Glomerular visceral epithelial cell (primary cell): ENCODE results near the gene SPPL2B.
"Not testable (repeated sequence)": the region's sequence is repeated elsewhere in the genome, so short reads cannot be mapped to it uniquely, and the experiment has no call there.

Experiments used
- DNase-seq: peaks from one replicate; pipeline ENCODE4 v3.0.0-alpha.2; 2016; ENCODE audit errors: extremely low spot score

The SPPL2B gene

DNA sequence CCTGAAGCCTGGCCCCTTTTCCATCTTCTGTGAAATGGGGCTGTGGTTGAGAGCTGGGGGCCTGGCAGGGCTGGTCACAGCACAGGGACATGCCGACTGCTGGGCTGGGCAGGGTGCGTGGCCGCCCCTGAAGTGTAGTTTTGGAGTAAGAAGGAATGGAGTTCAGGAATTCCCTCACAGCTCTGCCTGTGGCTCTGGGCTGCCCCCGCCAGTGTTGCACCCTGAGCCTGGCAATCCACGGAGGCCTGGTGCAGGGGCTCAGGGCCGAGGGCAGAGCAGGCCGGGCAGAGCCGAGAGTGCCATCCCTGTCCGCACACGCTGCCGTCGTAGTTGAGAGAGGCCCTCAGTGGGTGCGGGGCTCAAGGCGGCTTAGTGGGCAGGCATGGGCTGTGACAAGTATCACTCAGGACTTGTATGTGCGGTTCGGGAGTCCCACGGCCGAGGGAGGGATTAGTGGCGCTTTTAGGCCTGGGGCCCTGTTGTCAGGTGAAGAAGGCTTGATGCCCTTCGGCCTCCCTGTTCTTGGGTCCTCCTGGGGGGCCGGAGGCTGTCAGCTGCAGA, 9.7 kb downstream of the SPPL2B start:
- no peak for DNase-seq

DNA sequence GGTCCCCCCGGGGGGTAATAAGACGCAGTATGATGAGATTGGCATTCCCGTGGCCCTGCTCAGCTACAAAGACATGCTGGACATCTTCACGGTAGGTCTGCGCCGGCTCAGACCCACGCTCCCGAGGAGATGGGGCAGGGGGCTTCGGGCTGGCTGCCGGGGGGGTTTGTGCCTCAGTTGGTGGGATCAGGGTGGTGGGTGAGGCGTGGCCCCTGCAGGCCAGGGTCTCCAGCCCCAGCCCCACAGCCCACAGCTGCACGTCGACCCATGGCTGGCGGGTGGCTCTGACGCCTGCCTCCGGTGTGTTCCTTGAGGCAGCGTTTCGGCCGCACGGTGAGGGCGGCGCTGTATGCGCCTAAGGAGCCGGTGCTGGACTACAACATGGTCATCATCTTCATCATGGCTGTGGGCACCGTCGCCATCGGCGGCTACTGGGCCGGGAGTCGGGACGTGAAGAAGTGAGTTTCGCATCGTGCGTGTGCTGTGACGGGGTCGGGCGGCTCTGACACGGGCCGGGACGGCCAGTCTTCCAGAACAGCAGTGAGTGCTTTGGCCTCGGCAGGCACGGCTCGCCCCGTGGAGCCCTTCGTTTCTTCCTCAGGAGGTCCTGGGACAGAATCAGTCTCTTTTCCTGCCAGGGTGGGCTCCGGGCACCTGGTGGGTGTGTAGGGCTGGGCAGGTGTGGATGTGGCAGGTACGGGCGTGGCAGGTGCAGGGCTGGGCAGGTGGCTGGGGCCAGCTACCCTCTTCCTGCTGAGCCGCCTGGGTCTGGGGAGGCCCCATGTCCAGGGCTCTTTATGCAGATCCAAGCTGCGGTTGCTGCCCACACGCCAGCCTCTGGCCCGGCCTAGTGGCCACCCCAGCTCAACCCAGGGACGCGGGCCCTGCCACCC, 10.5 kb downstream of the SPPL2B start:
- DNase-seq, result no peak

DNA sequence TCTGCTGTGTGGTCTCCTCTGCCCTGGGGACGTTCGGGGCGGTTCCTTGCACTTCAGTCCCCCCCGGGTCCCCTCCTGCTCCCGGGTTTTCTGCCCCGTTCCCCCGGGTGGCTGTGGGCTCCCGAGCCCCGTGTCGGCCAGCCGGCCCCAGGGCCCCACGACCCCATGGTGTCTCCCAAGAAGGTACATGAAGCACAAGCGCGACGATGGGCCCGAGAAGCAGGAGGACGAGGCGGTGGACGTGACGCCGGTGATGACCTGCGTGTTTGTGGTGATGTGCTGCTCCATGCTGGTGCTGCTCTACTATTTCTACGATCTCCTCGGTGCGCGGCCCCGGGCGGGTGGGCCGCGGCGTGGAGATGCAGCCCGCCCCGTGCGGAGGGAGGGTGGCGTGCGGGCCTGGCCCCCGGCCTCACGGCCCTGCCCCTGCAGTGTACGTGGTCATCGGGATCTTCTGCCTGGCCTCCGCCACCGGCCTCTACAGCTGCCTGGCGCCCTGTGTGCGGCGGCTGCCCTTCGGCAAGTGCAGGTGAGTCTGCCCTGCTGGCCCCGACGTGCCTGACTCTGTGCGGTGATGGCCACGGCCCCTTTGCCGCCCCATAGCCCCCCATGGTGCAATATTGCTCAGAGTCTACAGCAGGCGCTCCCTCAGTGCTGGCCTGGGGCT, 11.3 kb downstream of the SPPL2B start:
- DNase-seq, result no peak

DNA sequence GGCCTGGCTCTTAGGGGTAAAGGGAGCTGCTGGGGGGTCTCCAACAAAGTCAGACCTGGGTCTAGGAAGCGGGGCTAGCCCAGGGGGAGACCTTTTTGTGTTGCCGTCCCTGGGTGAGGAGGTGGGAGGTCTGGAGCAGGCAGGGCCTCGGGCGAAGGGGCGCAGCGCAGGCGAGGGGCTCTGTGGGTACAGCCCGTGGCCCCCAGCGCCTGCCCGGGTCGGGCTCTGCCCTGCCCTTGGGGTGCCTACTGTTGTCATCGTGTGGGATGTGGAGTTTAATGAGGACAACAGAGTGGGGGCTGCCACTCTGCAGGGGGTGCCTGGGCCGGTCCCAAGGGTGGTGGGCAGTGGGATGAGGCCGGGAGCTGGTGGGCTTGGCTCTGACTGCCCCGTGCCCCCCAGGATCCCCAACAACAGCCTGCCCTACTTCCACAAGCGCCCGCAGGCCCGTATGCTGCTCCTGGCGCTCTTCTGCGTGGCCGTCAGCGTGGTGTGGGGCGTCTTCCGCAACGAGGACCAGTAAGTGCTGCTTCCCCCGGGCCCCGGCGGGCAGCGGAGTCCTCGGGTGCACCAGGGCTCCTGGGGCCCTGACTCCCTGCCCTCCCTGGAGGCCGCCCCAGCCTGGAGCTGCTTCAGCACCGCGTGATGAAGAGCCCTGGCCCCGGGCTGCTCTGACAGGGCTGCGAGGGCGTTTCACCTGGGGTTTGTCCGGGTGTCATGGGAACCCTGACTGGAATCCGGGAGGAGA, 12.2 kb downstream of the SPPL2B start:
- DNase-seq, result no peak

DNA sequence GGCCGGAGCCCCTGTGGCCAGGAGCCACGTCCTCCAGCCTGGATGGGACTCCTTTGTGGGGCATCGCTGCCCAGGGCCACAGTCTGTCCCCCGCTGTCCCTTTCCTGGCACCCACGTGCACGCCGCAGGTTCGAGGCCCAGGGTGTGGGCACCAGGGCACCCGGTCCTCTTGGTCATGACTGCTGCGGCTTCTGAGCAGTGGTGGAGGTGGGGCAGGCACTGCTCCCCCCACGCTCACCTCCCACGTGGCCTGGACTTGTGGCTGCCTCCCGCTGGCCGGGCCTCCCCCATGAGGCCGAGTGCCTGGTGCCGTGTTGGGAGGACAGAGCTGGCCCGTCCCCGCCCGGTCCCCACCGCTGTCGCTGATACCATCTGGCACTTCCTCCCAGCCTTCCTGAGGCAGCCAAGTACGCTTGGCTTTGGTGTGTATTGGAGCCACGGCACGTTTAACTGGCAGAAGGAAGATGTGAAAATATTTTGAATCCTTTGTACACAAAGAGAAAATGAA, 12.8 kb downstream of the SPPL2B start:
- no peak for DNase-seq

DNA sequence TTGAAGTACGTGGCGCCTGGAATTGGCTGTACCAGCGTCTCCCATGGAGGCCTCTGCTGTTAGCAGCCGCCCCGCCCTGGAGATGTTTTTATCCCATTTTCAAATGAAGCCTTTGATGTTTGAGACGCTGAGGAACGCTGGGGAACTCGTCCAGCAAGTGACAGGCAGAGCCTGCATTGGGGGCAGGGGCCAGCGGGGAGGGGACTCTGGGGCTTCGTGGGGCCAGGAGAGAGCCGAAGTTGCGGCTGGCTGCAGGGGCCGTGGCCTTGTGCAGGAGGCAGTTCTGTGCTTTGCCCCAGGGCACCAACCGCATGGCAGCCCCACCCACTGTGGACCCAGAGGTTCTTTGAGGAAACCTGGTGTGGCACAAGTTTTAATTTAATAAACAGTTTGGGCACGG, 13.5 kb downstream of the SPPL2B start:
- DNase-seq, result no peak

DNA sequence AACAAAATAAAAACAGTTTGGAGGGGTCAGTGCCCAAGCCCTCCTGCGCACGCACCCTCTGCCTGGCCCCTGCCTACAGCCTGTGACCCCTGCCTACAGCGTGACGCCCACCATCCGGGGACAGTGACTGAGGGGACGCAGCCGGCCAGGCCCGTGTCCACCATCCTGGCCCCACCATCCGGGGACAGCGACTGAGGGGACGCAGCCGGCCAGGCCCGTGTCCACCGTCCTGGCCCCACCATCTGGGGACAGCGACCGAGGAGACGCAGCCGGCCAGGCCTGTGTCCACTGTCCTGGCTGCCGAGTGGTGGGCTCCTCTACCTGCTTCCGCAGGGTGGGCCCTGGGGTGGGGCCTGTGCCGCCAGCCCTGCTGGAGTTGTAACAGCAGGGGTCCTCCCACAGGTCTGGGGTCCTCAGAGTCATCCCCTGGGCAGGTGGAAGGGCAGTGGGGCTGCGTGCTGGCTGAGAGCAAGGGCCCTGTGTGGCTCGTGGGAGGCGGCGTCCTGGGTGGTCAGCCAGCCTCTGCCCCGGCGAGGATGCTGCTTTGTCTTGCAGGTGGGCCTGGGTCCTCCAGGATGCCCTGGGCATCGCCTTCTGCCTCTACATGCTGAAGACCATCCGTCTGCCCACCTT, 14.3 kb downstream of the SPPL2B start:
- DNase-seq, result no peak

DNA sequence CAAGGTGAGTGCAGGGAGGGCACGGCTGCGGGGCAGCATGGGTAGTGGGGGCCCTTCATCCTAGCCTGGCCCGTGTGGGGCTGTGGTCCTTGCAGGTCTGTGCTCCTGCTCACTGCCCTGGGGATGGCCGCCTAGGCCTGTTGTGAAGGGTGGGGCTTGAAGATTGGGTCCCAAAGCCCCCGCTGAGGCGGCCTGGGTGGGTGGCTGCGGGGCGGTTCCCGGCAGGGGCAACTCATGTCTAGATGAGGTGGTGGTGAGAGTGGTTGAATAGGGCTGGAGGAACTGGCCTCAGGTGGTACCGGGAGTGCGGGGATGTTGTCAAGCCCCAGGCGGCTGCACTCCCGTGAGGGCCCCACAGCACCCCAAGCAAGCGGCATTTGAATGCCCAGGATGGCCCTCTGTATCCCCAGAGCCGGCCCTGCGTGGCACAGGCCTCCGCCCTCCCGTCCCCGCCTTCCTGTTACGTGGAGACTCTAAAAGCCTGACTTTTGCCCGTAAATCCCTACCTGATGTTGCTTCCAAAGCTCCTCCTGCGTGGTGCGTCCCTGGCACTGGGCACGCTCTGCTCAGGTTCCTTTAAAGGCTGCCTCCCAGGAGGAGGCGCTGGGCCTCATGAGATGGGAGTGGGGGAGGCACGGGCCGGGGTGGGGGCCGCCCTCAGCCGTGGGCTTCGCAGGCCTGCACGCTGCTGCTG, 15.0 kb downstream of the SPPL2B start:
- DNase-seq, result no peak

DNA sequence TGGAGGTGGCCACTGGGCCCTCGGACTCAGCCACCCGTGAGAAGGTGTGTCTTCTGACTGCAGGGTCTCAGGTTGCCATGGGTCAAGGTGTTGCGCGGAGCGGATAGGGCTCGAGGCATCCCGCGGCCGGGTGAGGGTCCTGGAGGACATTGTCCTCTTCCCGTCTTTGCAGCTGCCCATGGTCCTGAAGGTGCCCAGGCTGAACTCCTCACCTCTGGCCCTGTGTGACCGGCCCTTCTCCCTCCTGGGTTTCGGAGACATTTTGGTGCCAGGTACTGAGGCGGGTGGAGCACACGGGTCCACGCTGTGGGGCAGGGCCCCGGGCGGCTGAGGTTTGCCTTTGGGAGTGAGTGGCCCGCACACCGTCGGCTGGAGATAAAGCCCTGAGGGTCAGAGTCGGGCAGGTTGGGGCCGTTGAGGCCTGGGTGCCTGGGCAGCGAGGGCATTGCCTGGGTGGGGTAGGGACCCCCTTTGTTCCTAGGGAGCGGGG, 15.9 kb downstream of the SPPL2B start:
- DNase-seq, result no peak

DNA sequence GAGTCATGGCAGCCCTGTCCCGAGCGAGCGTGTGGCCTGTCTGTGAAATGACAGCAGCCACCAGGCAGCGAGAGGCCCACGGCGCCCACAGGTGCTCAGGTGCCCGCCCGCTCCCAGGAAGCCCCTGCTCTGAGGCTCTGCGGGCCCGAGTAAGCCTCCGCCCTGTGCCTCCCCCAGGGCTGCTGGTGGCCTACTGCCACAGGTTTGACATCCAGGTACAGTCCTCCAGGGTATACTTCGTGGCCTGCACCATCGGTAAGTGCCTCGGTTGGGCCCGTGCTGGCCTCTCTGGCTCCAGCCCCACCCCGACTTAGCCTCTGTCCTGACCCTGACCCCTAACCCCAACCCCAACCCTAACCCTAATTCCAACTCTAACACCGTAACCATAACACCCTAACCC, 16.6 kb downstream of the SPPL2B start:
- DNase-seq, result no peak

DNA sequence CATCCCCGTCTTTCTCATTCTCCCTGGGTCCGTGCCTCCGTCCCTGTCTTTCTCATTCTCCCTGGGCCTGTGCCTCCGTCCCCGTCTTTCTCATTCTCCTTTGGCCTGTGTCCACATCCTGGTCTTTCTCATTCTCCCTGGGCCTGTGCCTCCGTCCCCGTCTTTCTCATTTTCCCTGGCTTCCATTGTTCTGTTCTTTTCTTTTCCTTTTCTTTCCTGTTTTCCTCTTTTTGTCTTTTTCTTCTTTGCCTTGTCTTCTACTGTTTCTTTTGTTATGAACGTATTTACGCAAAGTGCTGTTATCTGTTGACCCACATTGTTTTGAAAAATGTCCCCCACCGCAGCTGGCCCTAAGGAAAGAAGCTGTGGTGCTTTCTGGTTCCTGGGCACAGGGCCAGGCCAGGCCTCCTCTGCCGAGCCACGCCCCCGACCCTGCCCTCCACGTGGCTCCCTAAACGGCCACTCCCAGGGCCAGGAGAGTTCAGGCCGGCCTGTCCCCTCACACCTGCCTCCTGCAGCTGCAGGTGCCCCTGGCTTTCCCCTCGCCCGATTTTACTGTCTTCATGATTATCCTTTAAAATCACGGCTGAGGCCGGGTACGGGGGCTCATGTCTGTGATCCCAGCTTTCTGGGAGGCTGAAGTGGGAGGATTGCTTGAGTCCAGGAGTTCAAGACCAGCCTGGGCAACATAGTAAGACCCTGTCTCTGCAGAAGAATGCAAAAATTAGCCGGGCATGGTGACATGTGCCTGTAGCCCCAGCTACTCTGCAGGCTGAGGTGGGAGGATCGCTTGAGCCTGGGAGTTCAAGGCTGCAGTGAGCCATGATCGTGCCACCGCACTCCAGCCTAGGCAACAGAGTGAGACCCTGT, 17.5 kb downstream of the SPPL2B start:
- DNase-seq, result no peak

DNA sequence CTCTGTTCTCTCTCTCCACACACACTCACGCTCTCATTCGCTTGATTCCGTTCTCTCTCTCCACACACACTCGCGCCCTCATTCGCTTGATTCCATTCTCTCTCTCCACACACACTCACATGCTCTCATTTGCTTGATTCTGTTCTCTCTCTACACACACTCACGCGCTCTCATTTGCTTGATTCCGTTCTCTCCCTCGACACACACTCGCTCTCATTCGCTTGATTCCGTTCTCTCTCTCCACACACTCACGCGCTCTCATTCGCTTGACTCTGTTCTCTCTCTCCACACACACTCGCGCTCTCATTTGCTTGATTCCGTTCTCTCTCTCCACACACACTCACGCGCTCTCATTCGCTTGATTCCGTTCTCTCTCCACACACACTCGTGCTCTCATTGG, 21.3 kb downstream of the SPPL2B start:
- not testable (repeated sequence) for DNase-seq

DNA sequence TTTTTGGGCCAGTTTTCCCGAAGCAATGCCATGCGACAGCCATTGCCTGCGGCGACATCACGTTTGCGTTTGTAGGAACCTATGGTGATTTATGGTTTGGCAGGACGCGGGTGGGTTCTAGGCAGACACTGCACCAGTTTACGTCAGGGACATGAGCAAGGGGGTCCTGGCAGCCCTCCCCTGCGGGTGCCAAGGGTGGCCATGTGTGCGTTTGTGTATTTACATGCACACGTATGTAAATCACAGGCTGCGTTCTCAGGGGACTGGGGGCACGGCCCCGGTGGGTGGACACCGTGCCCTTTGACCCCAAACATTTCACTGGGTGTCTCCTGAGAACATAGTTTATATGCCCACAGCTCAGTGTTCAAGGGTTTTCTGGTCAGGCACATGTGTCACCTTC, 22.2 kb downstream of the SPPL2B start:
- DNase-seq, result no peak

DNA sequence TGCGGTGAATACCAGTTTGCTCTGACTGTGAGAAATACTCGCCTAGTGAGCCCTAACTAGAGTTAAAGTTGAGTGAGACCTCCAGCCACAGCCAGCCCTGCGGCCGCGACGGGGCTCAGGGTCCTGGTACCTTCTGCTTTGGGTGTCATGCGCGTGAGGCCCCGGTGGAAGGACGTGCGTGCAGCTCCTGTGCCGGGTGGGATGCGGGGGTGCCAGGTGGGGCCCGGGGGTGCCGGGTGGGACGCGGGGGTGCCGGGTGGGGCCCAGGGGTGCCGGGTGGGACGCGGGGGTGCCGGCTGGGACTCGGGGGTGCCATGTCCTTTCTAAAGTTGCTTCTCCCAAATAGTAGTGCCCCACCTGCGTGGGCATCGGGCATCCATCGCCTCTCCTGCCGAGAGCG, 23.1 kb downstream of the SPPL2B start:
- DNase-seq, result no peak

DNA sequence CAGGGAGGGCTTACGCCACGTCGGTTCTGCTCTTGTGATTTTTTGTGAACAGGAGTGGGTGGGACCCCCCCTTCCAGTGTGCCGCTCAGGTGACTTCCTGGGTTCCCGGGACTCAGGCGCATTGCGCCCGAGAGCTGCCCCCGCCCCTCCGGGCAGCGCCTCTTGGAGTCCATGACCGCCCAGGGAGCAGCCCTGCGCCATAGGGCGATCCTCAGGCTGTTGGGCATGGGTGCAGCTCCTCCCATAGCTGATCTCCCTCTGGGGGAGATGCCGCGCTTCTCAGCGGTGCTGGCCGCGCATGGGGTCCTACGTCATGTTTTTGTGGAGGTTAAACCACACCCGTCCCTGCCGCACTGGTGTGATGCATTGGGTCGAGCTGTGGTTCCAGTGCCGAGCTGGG, 23.6 kb downstream of the SPPL2B start:
- DNase-seq, result no peak

DNA sequence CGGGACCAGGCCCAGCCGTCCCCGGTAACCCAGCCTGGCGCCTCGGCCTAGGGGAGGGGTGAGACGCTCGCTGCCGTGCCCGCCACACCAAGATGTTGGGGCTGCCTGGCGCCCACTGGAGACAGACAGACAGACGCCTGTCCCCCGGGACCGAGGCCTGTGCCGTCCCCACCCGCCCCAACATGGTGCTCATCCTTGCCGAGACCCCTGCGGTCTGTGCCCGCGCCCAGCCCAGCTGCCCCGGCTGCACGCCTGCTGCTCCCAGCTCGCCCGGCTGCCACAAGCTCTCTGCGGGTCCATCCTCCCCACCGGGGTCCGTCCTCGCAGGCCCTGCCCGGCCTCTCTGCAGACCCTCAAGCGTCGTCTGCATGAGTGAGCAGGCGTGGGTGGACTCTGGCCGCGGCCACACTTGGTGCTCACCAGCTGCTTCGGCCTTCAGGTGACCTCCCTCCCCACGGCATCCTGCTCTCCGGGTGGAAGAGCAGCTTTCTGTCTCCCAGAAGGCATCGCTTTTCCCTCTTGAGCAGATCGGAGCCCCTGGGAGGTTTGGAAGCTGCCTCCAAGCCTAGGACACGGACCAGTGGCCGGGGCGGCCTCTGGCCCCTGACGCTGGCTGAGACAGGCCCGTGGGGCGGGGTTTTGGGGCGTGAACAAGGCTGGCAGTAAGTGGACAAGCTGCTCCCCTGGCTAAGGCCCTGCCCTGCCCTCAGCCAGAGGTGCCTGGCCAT, 24.8 kb downstream of the SPPL2B start:
- DNase-seq, result no peak

DNA sequence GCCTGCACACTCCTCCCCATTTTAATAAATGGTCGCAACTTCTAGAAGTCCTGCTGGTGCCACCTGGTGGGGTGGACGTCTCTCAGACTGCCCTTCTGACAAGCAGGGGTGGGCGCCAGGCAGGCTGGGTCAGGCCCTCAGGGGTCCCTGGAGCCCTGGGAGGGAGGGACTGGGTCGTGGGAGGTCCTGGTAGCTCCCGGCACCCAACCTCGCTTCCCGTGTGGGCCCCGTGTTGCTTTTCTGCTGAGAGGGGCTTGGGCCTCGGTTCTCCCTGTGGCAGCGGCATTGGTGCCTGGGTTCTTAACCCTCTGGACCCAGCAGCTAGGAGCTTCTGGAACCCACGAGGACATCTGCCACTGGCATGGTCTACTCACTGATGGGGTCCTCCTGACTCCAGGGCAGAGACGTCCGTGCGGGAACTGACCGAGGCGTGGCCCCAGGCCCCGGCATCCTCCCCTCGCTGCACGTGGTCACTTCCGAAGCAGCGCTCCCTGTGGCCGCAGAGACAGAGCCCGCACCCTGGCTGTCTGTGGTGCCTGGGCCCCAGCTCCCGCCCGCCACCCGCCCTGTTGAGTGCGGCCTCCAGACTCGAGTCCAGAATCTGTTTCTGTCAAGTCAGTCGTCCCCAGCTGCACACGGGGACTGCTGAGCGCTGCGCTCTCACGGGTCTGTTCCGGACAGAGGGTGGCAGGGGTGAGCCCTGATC, 25.6 kb downstream of the SPPL2B start:
- no peak for DNase-seq

DNA sequence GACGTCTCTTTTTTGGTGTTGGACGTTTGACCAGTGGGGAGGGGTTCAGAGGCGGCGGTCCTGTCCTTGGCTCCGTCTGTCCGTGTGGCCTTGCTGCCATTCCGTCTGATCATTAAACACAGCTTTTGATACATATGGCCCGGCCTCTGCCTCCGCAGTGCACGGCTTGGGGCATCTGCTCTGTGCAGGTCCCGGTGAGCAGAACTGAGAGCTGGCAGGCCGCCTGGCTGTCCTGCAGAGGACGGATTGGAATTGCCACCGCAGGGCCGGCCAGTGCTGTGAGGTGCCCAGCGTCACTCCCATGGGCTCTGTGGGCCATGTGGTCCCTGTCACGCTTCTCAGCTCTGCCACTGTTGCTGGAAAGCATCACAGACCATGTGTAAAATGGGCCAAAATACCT, 26.2 kb downstream of the SPPL2B start:
- no peak for DNase-seq
